Mesenchymal stem cell (in vitro differentiated cells and primary cell): ENCODE results near the gene UBE2I.
"Not testable (repeated sequence)": the region's sequence is repeated elsewhere in the genome, so short reads cannot be mapped to it uniquely, and the experiment has no call there.

Source experiments
- DNase-seq: peaks from one replicate; pipeline ENCODE4 v3.0.0-alpha.2; 2013
- H2AFZ ChIP-seq: one replicate; pipeline ENCODE4 v1.6.1; 2013; ENCODE audit warnings: low read depth, mild to moderate bottlenecking, control low read depth, inconsistent platforms, low read length, moderate library complexity
- H2AK5ac ChIP-seq: 2 replicates; pipeline ENCODE4 v1.6.1; 2013; ENCODE audit warnings: low read length, moderate library complexity, mild to moderate bottlenecking, inconsistent platforms; ENCODE audit not compliant: severe bottlenecking
- H2BK120ac ChIP-seq: one replicate; pipeline ENCODE4 v1.6.1; 2013; ENCODE audit warnings: low read depth, mild to moderate bottlenecking, inconsistent platforms, low read length, moderate library complexity
- H2BK12ac ChIP-seq, 2 experiments: one replicate each; pipeline ENCODE4 v1.6.1; 2013; ENCODE audit warnings: inconsistent platforms in 2 of 2, low read length in 2 of 2, mild to moderate bottlenecking in 2 of 2, moderate library complexity in 2 of 2, control low read depth in 1 of 2
- H2BK15ac ChIP-seq: one replicate; pipeline ENCODE4 v1.6.1; 2013; ENCODE audit warnings: mild to moderate bottlenecking, low read depth, inconsistent platforms; ENCODE audit not compliant: poor library complexity, severe bottlenecking
- H2BK5ac ChIP-seq: 2 replicates; pipeline ENCODE4 v1.6.1; 2013; ENCODE audit warnings: low read depth, mild to moderate bottlenecking, low read length, control low read depth, inconsistent platforms; ENCODE audit not compliant: poor library complexity, severe bottlenecking
- H3K14ac ChIP-seq, 2 experiments: one replicate each; pipeline ENCODE4 v1.6.1; 2013; ENCODE audit warnings: inconsistent platforms in 2 of 2, low read length in 2 of 2, control low read depth in 1 of 2, mild to moderate bottlenecking in 1 of 2, moderate library complexity in 1 of 2
- H3K18ac ChIP-seq, 2 experiments: one replicate each; pipeline ENCODE4 v1.6.1; 2013; ENCODE audit warnings: inconsistent platforms in 2 of 2, low read length in 2 of 2, control low read depth in 1 of 2, low read depth in 1 of 2, mild to moderate bottlenecking in 1 of 2
- H3K23ac ChIP-seq, 2 experiments: one replicate each; pipeline ENCODE4 v1.6.1; 2013; ENCODE audit warnings: inconsistent platforms in 2 of 2, low read length in 2 of 2, mild to moderate bottlenecking in 2 of 2, moderate library complexity in 2 of 2, control low read depth in 1 of 2
- H3K27ac ChIP-seq: 2 replicates; pipeline ENCODE4 v1.5.1; 2013; ENCODE audit warnings: mild to moderate bottlenecking, moderate library complexity, low read length, control low read depth, inconsistent platforms; ENCODE audit not compliant: poor library complexity, severe bottlenecking
- H3K27me3 ChIP-seq, 2 experiments: 2 replicates each; pipeline versions ENCODE4 v1.6.1 to v1.7.0; 2013; ENCODE audit warnings: low read length in 2 of 2, mild to moderate bottlenecking in 2 of 2, moderate library complexity in 2 of 2, control low read depth in 1 of 2, inconsistent platforms in 1 of 2; ENCODE audit not compliant: control insufficient read depth in 1 of 2, insufficient read depth in 1 of 2
- H3K36me3 ChIP-seq, 2 experiments: 2 replicates each; pipeline versions ENCODE4 v1.6.1 to v1.7.0; 2013; ENCODE audit warnings: low read length in 2 of 2, control low read depth in 1 of 2, inconsistent platforms in 1 of 2, low read depth in 1 of 2, mild to moderate bottlenecking in 1 of 2; ENCODE audit not compliant: insufficient read depth in 2 of 2, control insufficient read depth in 1 of 2
- H3K4ac ChIP-seq, 2 experiments: one replicate each; pipeline ENCODE4 v1.6.1; 2013; ENCODE audit warnings: inconsistent platforms in 2 of 2, low read length in 2 of 2, mild to moderate bottlenecking in 2 of 2, moderate library complexity in 2 of 2, control low read depth in 1 of 2, low read depth in 1 of 2
- H3K4me1 ChIP-seq: 2 replicates; pipeline ENCODE4 v1.6.1; 2013; ENCODE audit warnings: low read depth, low read length, control low read depth; ENCODE audit not compliant: control insufficient read depth, insufficient read depth
- H3K4me2 ChIP-seq: 2 replicates; pipeline ENCODE4 v1.6.1; 2013; ENCODE audit warnings: low read length, mild to moderate bottlenecking, inconsistent platforms; ENCODE audit not compliant: poor library complexity, severe bottlenecking
- H3K4me3 ChIP-seq, 2 experiments: 2 replicates each; pipeline versions ENCODE4 v1.5.1 to v1.7.0; 2013; ENCODE audit warnings: low read length in 2 of 2, mild to moderate bottlenecking in 2 of 2, control low read depth in 1 of 2, low read depth in 1 of 2; ENCODE audit not compliant: insufficient read depth in 1 of 2
- H3K79me1 ChIP-seq: replicated peaks from 2 replicates; pipeline ENCODE4 v1.6.1; 2013; ENCODE audit warnings: mild to moderate bottlenecking, control low read depth, low read length, inconsistent platforms; ENCODE audit not compliant: poor library complexity, severe bottlenecking
- H3K9ac ChIP-seq: 2 replicates; pipeline ENCODE4 v1.7.0; 2013; ENCODE audit warnings: mild to moderate bottlenecking, low read length, moderate library complexity
- H3K9me3 ChIP-seq: 2 replicates; pipeline ENCODE4 v1.7.0; 2013; ENCODE audit warnings: mild to moderate bottlenecking, low read length; ENCODE audit not compliant: control insufficient read depth
- H4K8ac ChIP-seq: one replicate; pipeline ENCODE4 v1.6.1; 2013; ENCODE audit warnings: inconsistent platforms, mild to moderate bottlenecking, low read length, moderate library complexity
- H4K91ac ChIP-seq: one replicate; pipeline ENCODE4 v1.6.1; 2013; ENCODE audit warnings: mild to moderate bottlenecking, low read length, inconsistent platforms
- WGBS: methylation state at CpG from one replicate; pipeline ENCODE4 v1.1.7; 2013; ENCODE audit warnings: mixed read lengths; 5-methylcytosine and 5-hydroxymethylcytosine counted together

Gene UBE2I

DNA sequence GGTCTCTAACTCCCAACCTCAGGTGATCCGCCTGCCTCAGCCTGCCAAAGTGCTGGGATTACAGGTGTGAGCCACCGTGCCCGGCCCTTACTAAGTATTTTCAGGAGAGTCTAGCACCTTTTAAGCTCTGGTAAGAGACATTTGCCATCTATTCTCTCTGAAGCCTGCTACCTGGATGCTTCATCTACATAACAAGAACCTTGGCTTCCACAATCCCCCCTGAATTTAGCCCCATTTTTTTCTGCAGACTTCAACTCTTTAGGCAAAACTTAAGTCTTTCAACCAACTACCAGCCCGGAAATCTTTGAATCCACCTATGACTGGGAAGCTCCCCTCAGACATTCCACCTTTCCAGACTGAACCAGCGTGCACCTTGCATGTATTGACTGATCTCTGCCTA is 14.0 kb upstream of the UBE2I start:
- H2BK5ac ChIP-seq, result no peak overlapping the region

DNA sequence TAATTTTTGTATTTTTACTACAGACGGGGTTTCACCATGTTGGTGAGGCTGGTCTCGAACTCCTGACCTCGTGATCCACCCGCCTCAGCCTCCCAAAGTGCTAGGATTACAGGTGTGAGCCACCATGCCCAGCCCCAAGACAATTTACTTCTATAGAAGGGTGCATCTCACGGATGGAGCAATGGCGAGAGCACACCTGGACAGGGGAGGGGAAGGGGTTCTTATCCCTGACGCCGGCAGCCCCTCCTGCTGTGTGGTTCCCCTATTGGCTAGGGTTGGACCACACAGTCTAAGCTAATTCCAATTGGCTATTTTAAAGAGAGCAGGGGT is 12.8 kb upstream of the UBE2I start:
- H2BK5ac ChIP-seq, result not testable (repeated sequence)

More for the DNA sequence above, 14.0 kb upstream of the UBE2I start:
- H3K9ac ChIP-seq, result no peak overlapping the region
- WGBS, result 41% methylated on average over 5 of the region's 5 CpGs
- H2AFZ ChIP-seq, result no peak overlapping the region
- peaks cover 3% of the 10 kb centered on the region for H3K4me1 ChIP-seq
- H2BK12ac ChIP-seq, result no peak overlapping the region
- no peak overlapping the region for H3K4me3 ChIP-seq
- no peaks in the 10 kb centered on the region for H3K79me1 ChIP-seq
- H3K18ac ChIP-seq, result no peak overlapping the region
- no peaks in the 10 kb centered on the region for H3K36me3 ChIP-seq
- no peak overlapping the region for H3K27ac ChIP-seq
- H2BK120ac ChIP-seq, result no peak overlapping the region
- H3K4me2 ChIP-seq, result no peak overlapping the region
- H4K91ac ChIP-seq, result no peak overlapping the region
- no peak overlapping the region for H4K8ac ChIP-seq
- H2AK5ac ChIP-seq, result no peak overlapping the region
- peaks cover 33 to 62% of the 10 kb centered on the region in 2 experiments for H3K27me3 ChIP-seq
- H3K9me3 ChIP-seq, result no peaks in the 10 kb centered on the region
- H3K14ac ChIP-seq, result no peak overlapping the region
- no peak overlapping the region for H3K4ac ChIP-seq
- no peak overlapping the region for H3K23ac ChIP-seq
- no peak for DNase-seq
- H2BK15ac ChIP-seq, result no peak overlapping the region

DNA sequence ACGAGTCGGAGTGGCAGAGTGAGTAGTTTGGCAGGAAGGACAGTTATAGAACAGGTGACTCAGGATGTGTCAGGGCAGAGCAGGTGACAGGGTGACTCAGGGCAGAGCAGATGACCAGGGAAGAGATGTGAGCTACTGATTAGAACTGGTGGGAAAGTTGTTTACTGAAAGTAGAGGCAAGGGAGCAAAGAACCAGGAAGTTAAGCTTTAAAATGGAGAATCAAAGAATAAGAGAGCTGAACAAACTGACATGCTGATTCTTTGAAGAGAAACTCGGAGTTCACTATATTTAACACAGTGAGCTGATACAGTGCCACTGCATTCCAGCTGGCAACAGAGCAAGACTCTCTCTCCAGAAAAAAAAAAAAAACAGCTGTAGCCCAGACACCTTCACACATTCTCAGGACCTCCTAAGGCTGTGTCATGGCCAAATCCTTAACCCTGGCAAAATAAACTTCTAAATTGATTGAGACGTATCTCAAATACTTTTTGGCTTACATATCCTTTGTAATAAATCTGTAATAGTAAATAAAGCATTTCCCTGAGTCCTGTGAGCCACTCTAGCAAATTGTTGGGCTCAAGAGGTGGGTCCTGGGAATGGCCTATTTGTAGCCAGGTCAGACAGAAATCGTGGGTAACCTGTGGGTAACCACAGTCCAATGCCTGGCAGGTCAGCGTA is 12.3 kb upstream of the UBE2I start:
- H3K79me1 ChIP-seq, result no peaks in the 10 kb centered on the region
- H4K91ac ChIP-seq, result no peak overlapping the region
- no peak overlapping the region for H2AK5ac ChIP-seq
- no peak overlapping the region for H2BK120ac ChIP-seq
- peaks cover 10% of the 10 kb centered on the region for H3K4me1 ChIP-seq
- no peak overlapping the region for H3K23ac ChIP-seq
- no peaks in the 10 kb centered on the region for H3K9me3 ChIP-seq
- H3K4ac ChIP-seq, result no peak overlapping the region
- H2BK12ac ChIP-seq, result no peak overlapping the region
- peak overlapping the region in 1 of 2 experiments; percentile 42 for H3K18ac ChIP-seq
- no peak overlapping the region for H3K4me2 ChIP-seq
- H3K27me3 ChIP-seq, result peaks cover 28 to 54% of the 10 kb centered on the region in 2 experiments
- no peak overlapping the region for H3K4me3 ChIP-seq
- H2AFZ ChIP-seq, result no peak overlapping the region
- H3K14ac ChIP-seq, result no peak overlapping the region
- no peaks in the 10 kb centered on the region for H3K36me3 ChIP-seq
- H3K27ac ChIP-seq, result no peak overlapping the region
- H2BK15ac ChIP-seq, result no peak overlapping the region
- peak overlapping the region; percentile 73 for H3K9ac ChIP-seq
- WGBS, result 49% methylated on average over 5 of the region's 6 CpGs
- DNase-seq, result peak; percentile 68
- H2BK5ac ChIP-seq, result no peak overlapping the region
- H4K8ac ChIP-seq, result peak overlapping the region; percentile 48

More for the DNA sequence above, 12.8 kb upstream of the UBE2I start:
- Histone ChIP-seq H3K4me1 (peaks cover 10% of the 10 kb centered on the region), H3K9ac (peak overlapping the region; percentile 73), H3K27me3 (peaks cover 28 to 57% of the 10 kb centered on the region in 2 experiments)
- H2AFZ ChIP-seq, H3K14ac ChIP-seq, H3K79me1 ChIP-seq, H2BK15ac ChIP-seq, H2BK12ac ChIP-seq, H4K8ac ChIP-seq, H2BK120ac ChIP-seq, H3K18ac ChIP-seq, H3K4me2 ChIP-seq, H3K36me3 ChIP-seq, H3K4ac ChIP-seq, H3K9me3 ChIP-seq, H2AK5ac ChIP-seq, H3K4me3 ChIP-seq, H3K23ac ChIP-seq, H3K27ac ChIP-seq, DNase-seq, H4K91ac ChIP-seq: not testable (repeated sequence)
- 83% methylated on average over 8 of the region's 8 CpGs for WGBS

DNA sequence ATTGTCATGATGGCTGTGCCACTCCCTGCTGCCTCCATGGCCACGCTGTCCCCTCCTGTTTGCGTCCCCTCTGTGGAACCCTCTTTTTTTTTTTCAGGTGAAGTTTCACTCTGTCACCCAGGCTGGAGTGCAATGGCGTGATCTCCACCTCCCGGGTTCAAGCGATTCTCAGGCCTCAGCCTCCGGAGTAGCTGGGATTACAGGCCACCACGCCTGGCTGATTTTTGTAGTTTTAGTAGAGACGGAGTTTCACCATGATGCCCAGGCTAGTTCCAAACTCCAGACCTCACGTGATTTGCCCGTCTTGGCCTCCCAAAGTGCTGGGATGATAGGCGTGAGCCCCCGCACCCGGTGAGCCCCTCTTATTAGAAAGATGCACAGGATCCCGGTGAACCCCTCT is 11.0 kb upstream of the UBE2I start:
- Histone ChIP-seq H2BK15ac (no peak overlapping the region), H2BK12ac (no peak overlapping the region), H2BK5ac (no peak overlapping the region), H3K27me3 (peaks cover 28 to 44% of the 10 kb centered on the region in 2 experiments), H3K9me3 (no peaks in the 10 kb centered on the region), H4K91ac (no peak overlapping the region), H3K4me1 (peaks cover 10% of the 10 kb centered on the region), H3K27ac (no peak overlapping the region), H2AFZ (no peak overlapping the region), H3K36me3 (no peaks in the 10 kb centered on the region), H2BK120ac (no peak overlapping the region), H3K23ac (no peak overlapping the region), H3K14ac (no peak overlapping the region), H4K8ac (no peak overlapping the region), H3K18ac (no peak overlapping the region), H3K79me1 (no peaks in the 10 kb centered on the region), H3K4me2 (no peak overlapping the region), H2AK5ac (no peak overlapping the region), H3K9ac (no peak overlapping the region), H3K4me3 (no peak overlapping the region), H3K4ac (no peak overlapping the region)
- 93% methylated on average over 14 of the region's 14 CpGs for WGBS
- no peak for DNase-seq
